ENCODE data around the gene AGBL1. TPM values are rescaled to one million over a fixed set of nuclear protein-coding genes. Genes with fewer than 3 reads are reported as not detected.

AGBL1 gene
- polyA plus RNA-seq, 1 donor (not counting 4 experiments of a cell fraction or from before 2014, with no cell fraction given): not detected

- TF ChIP-seq, protein P1, sequence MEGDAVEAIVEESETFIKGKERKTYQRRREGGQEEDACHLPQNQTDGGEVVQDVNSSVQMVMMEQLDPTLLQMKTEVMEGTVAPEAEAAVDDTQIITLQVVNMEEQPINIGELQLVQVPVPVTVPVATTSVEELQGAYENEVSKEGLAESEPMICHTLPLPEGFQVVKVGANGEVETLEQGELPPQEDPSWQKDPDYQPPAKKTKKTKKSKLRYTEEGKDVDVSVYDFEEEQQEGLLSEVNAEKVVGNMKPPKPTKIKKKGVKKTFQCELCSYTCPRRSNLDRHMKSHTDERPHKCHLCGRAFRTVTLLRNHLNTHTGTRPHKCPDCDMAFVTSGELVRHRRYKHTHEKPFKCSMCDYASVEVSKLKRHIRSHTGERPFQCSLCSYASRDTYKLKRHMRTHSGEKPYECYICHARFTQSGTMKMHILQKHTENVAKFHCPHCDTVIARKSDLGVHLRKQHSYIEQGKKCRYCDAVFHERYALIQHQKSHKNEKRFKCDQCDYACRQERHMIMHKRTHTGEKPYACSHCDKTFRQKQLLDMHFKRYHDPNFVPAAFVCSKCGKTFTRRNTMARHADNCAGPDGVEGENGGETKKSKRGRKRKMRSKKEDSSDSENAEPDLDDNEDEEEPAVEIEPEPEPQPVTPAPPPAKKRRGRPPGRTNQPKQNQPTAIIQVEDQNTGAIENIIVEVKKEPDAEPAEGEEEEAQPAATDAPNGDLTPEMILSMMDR (optimal IDR thresholded peaks at IDR 0.05 in 1 of 3, IDR thresholded peaks at IDR 0.05 in 1 of 3, conservative IDR thresholded peaks at IDR 0.05 in 1 of 3; ENCODE audit: extremely low read depth in 1 of 3, insufficient read depth in 2 of 3, low read length in 3 of 3): no peak
- TF ChIP-seq EZH2 (IDR thresholded peaks at IDR 0.05; ENCODE audit: low read length): no peak
- H3K4me1 ChIP-seq (ENCODE audit: control insufficient read depth, extremely low read depth, insufficient read depth, low read length): no peaks in the 10 kb centered on the region
- H3K9ac ChIP-seq (ENCODE audit: control insufficient read depth, extremely low read depth, insufficient read depth, low read length): no peak overlapping the region
- no peaks in the 10 kb centered on the region for H3K36me3 ChIP-seq (ENCODE audit: control insufficient read depth in 2 of 2, extremely low read depth in 1 of 2, insufficient read depth in 2 of 2, low read length in 2 of 2)
- no peak overlapping the region for H3K27ac ChIP-seq (ENCODE audit: control insufficient read depth, insufficient read depth, low read length)
- H2AFZ ChIP-seq (ENCODE audit: control insufficient read depth, low read length): no peak overlapping the region
- no peaks in the 10 kb centered on the region for H4K20me1 ChIP-seq (ENCODE audit: control insufficient read depth, extremely low read depth, insufficient read depth, low read length)
- no peak for DNase-seq (ENCODE audit: low read depth, low spot score)
- no peaks in the 10 kb centered on the region for H3K27me3 ChIP-seq (ENCODE audit: control insufficient read depth, extremely low read depth, insufficient read depth, low read length)
- no peak overlapping the region for H3K4me2 ChIP-seq (ENCODE audit: control insufficient read depth, extremely low read depth, insufficient read depth, low read depth, low read length)
- H3K9me3 ChIP-seq (ENCODE audit: control insufficient read depth, low read depth, low read length): peaks cover 2% of the 10 kb centered on the region
- dilution Hi-C loops (cut with MboI; ENCODE audit: extremely low pct_ligation_motif_present, low sequenced_read_pairs): no loop called here
- FAIRE-seq: no peak
- no peaks in the 10 kb centered on the region for H3K9me1 ChIP-seq (ENCODE audit: control insufficient read depth, extremely low read depth, insufficient read depth, low read length)
- H3K79me2 ChIP-seq (ENCODE audit: control insufficient read depth, insufficient read depth, low read length): no peaks in the 10 kb centered on the region
- H3K4me3 ChIP-seq (ENCODE audit: control insufficient read depth in 2 of 3, extremely low read depth in 1 of 3, insufficient read depth in 2 of 3, low read depth in 1 of 3, low read length in 3 of 3): no peak overlapping the region
Measured at GRCh38 chr15:86571873-86572272, 492.2 kb downstream of the AGBL1 start.

GRCh38 chr15:86572368-86572841, 492.7 kb downstream of the AGBL1 start:
- no peak overlapping the region for H3K9ac ChIP-seq (ENCODE audit: control insufficient read depth, extremely low read depth, insufficient read depth, low read length)
- no peak for FAIRE-seq
- H3K4me2 ChIP-seq (ENCODE audit: control insufficient read depth, extremely low read depth, insufficient read depth, low read depth, low read length): no peak overlapping the region
- H3K4me1 ChIP-seq (ENCODE audit: control insufficient read depth, extremely low read depth, insufficient read depth, low read length): no peaks in the 10 kb centered on the region
- dilution Hi-C loops (cut with MboI; ENCODE audit: extremely low pct_ligation_motif_present, low sequenced_read_pairs): no loop called here
- H3K36me3 ChIP-seq (ENCODE audit: control insufficient read depth in 2 of 2, extremely low read depth in 1 of 2, insufficient read depth in 2 of 2, low read length in 2 of 2): no peaks in the 10 kb centered on the region
- H4K20me1 ChIP-seq (ENCODE audit: control insufficient read depth, extremely low read depth, insufficient read depth, low read length): no peaks in the 10 kb centered on the region
- H3K9me1 ChIP-seq (ENCODE audit: control insufficient read depth, extremely low read depth, insufficient read depth, low read length): no peaks in the 10 kb centered on the region
- DNase-seq (ENCODE audit: low read depth, low spot score): no peak
- H3K9me3 ChIP-seq (ENCODE audit: control insufficient read depth, low read depth, low read length): peaks cover 2% of the 10 kb centered on the region
- no peaks in the 10 kb centered on the region for H3K27me3 ChIP-seq (ENCODE audit: control insufficient read depth, extremely low read depth, insufficient read depth, low read length)
- H2AFZ ChIP-seq (ENCODE audit: control insufficient read depth, low read length): no peak overlapping the region
- TF ChIP-seq, protein P1 (optimal IDR thresholded peaks at IDR 0.05 in 1 of 3, IDR thresholded peaks at IDR 0.05 in 1 of 3, conservative IDR thresholded peaks at IDR 0.05 in 1 of 3; ENCODE audit: extremely low read depth in 1 of 3, insufficient read depth in 2 of 3, low read length in 3 of 3): no peak
- no peak for TF ChIP-seq EZH2 (IDR thresholded peaks at IDR 0.05; ENCODE audit: low read length)
- H3K27ac ChIP-seq (ENCODE audit: control insufficient read depth, insufficient read depth, low read length): no peak overlapping the region
- H3K4me3 ChIP-seq (ENCODE audit: control insufficient read depth in 2 of 3, extremely low read depth in 1 of 3, insufficient read depth in 2 of 3, low read depth in 1 of 3, low read length in 3 of 3): no peak overlapping the region
- H3K79me2 ChIP-seq (ENCODE audit: control insufficient read depth, insufficient read depth, low read length): no peaks in the 10 kb centered on the region
